Measurements from ENCODE around the gene OTC.

The OTC gene

GRCh38 chrX:38356401-38356800 is 4.0 kb downstream of the OTC start:
- DNase-seq (ENCODE audit: low spot score), result no peak
- no peak for TF ChIP-seq CTCF (IDR thresholded peaks at IDR 0.05; ENCODE audit: extremely low read depth, missing control alignments)

DNA sequence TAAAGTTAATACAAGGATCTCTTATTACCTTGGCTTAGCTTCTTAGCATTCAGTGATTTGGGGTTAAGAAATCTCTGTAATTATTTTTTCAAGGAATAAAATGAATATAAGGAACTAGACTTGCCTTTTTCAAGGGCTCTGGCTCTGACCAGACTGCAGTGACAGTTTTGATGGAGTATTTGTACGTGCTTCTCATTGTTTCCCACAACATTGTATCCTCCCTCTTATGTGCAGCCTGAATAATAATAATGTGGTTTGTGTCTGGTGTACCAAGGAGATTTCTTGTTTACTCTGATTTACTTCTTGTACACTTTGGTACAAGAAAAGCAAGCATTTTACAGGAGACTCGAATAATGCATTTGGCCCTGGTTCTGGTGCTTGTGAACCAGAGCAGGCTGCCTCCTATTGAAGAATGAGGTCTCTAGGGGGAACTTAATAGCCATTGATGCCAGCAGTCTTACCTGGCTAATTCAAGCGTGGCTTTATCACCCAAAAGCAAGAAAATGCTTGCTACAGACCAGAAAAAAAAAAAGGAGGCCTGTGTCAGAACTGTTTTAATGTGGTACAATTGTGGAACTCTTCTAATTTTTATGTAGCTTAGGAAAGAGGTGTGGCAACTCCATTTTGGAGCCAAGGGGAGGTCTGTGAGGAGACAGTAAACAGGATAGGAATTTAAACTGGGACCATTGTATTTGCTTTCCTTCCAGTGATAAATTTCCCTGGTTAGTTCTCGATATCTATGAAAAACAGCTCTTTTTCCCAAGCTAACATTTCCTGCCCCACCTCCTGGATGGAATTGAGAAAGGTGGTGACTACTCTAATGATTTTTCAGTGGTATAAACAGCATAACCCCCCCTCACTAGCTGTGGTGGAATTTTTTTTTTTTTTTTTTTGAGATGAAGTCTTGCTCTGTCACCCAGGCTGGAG is 5.6 kb downstream of the OTC start:
- no peak for DNase-seq (ENCODE audit: low spot score)
- TF ChIP-seq CTCF (IDR thresholded peaks at IDR 0.05; ENCODE audit: extremely low read depth, missing control alignments), result no peak

- no peak for DNase-seq (ENCODE audit: low spot score)
- no peak for TF ChIP-seq CTCF (IDR thresholded peaks at IDR 0.05; ENCODE audit: extremely low read depth, missing control alignments)
Observed at GRCh38 chrX:38363046-38363445, 10.6 kb downstream of the OTC start.

GRCh38 chrX:38365954-38366353 is 13.6 kb downstream of the OTC start:
- no peak for TF ChIP-seq CTCF (IDR thresholded peaks at IDR 0.05; ENCODE audit: extremely low read depth, missing control alignments)
- no peak for DNase-seq (ENCODE audit: low spot score)

DNA sequence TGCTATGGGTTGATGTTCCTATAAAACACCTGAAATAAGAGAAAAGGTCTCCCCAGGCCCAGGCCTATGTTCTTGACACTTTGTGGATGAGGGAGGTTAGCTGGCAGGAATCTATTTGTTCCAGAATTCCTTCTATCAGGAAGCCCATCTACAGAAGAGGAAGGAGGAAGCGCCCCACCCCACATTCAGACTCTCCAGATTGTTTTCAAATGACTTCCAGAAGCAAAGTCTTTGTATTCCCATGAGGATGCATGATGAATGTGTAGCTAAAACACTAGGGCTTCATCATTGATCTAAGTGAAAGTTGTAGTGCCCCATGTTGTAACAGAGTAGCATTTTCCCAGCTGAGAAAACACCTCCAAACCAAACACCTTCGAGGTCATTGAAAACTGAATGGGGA is 16.4 kb downstream of the OTC start:
- DNase-seq (ENCODE audit: low spot score), result no peak
- TF ChIP-seq CTCF (IDR thresholded peaks at IDR 0.05; ENCODE audit: extremely low read depth, missing control alignments), result no peak

DNA sequence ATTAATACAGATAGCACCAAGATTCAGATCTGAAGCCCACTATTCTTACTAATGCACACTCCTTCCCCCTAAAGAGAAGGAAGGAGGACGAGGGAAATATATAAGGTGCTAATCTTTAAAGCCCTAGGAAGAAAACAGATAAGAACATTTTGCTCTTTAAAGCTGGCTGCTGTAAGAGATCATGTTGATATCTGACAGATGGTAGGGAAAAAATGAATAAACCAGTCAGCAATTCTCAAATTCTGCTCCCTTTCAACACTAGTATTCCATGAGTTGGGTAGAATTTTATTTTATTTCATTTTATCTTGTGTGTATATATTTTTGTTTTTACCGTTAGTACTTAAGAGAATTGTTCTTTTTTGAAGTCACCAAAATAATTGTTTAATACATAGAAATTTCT is 19.2 kb downstream of the OTC start:
- no peak for TF ChIP-seq CTCF (IDR thresholded peaks at IDR 0.05; ENCODE audit: extremely low read depth, missing control alignments)
- no peak for DNase-seq (ENCODE audit: low spot score)

- no peak for TF ChIP-seq CTCF (IDR thresholded peaks at IDR 0.05; ENCODE audit: extremely low read depth, missing control alignments)
- no peak for DNase-seq (ENCODE audit: low spot score)
Observed at GRCh38 chrX:38374431-38374830, 22.0 kb downstream of the OTC start.
